VCaP (cell line): Measurements from ENCODE around the gene TOP3A.

Source experiments
- H3K27ac ChIP-seq: fragments of 450-650 bp; 2 replicates; pipeline ENCODE4 v1.5.1; 2017
- CTCF ChIP-seq: fragments of 450-650 bp; conservative IDR thresholded peaks from 2 replicates; pipeline ENCODE4 v1.5.1; 2017; ENCODE audit warnings: mild to moderate bottlenecking, moderate library complexity

TOP3A gene

DNA sequence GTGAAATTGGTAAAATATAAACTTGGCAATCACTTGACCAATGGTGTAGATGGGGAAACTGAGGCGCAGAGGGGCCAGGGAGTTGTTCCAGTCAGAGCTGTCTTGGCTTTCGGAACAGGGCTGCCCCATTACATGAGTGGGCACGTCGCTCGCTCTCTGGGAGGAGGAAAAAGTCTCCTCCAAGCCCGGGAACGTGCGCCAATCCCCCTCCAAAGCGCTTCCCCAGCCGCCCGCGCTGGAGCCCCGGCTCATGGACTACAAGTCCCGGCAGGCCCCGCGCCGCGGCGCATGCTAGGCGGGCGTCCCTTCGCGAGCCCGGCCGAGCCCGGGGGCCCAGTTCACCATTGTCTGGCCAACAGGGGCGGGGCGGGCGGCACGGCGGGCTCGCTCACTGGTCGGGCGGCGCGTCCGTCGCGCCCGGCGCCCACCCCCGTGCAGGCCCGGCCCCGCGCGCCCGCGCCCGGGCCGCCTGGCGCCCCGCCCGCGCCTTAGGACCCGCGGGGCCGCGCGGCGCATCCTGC lies 89.6 kb downstream of the TOP3A start, which contains the start of gene LLGL1:
LLGL1 (plus strand) TSS at position 515 of the 521 bp plus-strand sequence. CDS start 48 bp downstream, outside the sequence.
- TF ChIP-seq CTCF, result no peak
- peak within 1 kb of the TSS; percentile 69; the same call in 1 of the 2 replicates for H3K27ac ChIP-seq

DNA sequence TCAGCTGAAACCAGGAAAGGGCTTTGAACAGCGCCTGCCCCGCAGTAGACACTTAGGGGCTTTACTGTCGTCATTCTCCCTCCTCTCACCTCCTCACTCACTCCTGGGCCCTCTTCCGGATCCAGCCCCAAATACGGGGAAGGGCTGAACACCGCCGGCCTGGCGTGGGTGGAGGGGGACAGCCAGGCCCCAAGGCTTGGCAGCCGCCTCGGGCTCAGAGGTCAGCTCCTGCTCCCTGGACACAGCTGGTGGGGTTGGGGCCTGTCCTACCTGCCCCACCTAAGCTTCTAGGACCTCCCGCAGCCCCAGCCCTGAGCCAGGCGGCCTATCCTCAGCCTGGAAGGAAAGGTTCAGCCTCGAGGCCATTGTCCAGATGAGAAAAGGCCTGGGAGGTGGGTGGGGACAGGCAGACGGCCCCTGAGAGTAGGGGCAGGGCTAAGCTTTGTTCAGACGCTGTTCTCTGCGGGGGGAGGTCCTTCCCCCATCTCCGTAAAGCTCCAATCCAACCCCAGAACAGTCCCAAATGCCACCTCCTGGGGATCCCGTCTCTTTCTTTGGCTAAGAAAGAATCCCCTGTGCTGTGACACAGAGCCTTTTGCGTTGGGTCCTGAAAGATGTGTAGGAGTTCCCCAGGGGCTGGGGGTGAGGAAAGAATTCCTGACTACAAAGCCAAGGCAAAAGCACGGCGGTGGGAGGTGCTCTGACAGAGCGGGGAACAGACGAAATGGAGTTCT lies 90.2 kb downstream of the TOP3A start:
- H3K27ac ChIP-seq, result peak overlapping the region; percentile 69; the same call in 1 of the 2 replicates
- no peak for TF ChIP-seq CTCF

- no peak overlapping the region for H3K27ac ChIP-seq
Measured at GRCh38 chr17:18224053-18224386, 90.8 kb downstream of the TOP3A start.

More at GRCh38 chr17:18224053-18224386, 90.8 kb downstream of the TOP3A start:
- TF ChIP-seq CTCF, result no peak
